ENCODE results near the gene GOLGA2.

- TF ChIP-seq CTCF (IDR thresholded peaks at IDR 0.05): no peak
- TF ChIP-seq POLR2A (IDR thresholded peaks at IDR 0.05): peak in 2 of 3 donors; percentile 50 to 63
Observed at GRCh38 chr9:128322404-128323211, 46.8 kb upstream of the GOLGA2 start, which contains the start of the genes COQ4 and TRUB2.

Data from body of pancreas (tissue), 4 donors.